PFSK-1 (cell line): Measurements from ENCODE around the gene AP3S1.

Source experiments
- POLR2AphosphoS5 ChIP-seq: IDR thresholded peaks from 2 replicates; pipeline ENCODE4 v1.6.1; 2012; ENCODE audit warnings: low read depth, mild to moderate bottlenecking, control low read depth, low read length, moderate library complexity
- SIN3A ChIP-seq: IDR thresholded peaks from 2 replicates; pipeline ENCODE4 v1.6.1; 2012; ENCODE audit warnings: mild to moderate bottlenecking, low read length, moderate library complexity, borderline replicate concordance; ENCODE audit not compliant: insufficient read depth
- TF ChIP-seq, protein P1 (sequence below), 2 experiments: IDR thresholded peaks; 2 replicates each; pipeline versions ENCODE4 v1.6.1 to v1.8.0; 2011 to 2012; ENCODE audit warnings: low read depth in 2 of 2, low read length in 2 of 2, control low read depth in 1 of 2, inconsistent platforms in 1 of 2, mild to moderate bottlenecking in 1 of 2, moderate library complexity in 1 of 2; ENCODE audit not compliant: insufficient read depth in 1 of 2

DNA sequence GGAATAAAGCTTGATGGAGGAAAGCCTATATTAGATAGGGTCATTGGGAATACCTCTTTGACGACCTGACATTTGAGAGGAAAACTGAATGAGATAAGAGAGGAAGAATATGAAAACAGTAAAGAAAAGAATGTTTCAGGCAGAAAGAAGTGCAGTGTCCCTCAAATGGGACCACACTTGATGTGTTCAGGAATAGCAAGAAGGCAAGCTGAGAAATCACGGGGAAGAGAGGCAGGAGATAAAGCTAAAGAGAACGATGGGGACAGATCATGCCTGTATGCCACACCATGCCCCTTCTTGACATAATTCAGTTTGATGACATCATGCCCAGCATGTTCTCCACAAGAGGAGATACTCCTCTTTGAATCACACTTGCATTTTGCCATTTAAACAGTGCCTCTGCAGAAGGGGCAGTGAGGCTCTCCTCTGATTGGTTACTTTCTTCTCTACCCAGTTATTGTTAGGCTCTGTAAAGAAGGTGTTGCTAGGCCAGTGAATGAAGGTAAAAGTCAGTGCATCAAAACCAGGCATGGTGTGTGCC, 7.6 kb downstream of the AP3S1 start:
- no peak for TF ChIP-seq POLR2AphosphoS5
- TF ChIP-seq SIN3A = no peak
- TF ChIP-seq, protein P1, sequence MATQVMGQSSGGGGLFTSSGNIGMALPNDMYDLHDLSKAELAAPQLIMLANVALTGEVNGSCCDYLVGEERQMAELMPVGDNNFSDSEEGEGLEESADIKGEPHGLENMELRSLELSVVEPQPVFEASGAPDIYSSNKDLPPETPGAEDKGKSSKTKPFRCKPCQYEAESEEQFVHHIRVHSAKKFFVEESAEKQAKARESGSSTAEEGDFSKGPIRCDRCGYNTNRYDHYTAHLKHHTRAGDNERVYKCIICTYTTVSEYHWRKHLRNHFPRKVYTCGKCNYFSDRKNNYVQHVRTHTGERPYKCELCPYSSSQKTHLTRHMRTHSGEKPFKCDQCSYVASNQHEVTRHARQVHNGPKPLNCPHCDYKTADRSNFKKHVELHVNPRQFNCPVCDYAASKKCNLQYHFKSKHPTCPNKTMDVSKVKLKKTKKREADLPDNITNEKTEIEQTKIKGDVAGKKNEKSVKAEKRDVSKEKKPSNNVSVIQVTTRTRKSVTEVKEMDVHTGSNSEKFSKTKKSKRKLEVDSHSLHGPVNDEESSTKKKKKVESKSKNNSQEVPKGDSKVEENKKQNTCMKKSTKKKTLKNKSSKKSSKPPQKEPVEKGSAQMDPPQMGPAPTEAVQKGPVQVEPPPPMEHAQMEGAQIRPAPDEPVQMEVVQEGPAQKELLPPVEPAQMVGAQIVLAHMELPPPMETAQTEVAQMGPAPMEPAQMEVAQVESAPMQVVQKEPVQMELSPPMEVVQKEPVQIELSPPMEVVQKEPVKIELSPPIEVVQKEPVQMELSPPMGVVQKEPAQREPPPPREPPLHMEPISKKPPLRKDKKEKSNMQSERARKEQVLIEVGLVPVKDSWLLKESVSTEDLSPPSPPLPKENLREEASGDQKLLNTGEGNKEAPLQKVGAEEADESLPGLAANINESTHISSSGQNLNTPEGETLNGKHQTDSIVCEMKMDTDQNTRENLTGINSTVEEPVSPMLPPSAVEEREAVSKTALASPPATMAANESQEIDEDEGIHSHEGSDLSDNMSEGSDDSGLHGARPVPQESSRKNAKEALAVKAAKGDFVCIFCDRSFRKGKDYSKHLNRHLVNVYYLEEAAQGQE (IDR thresholded peaks at IDR 0.05; ENCODE audit: insufficient read depth in 1 of 2, low read depth in 2 of 2, low read length in 2 of 2) = no peak
